Activated naive CD4-positive, alpha-beta T cell treated with anti-CD3 and anti-CD28 coated beads, Interleukin-2, amount 50 U/mL, for 24 hours (primary cell): Measurements from ENCODE around the gene SLCO4A1.

Experiments used
- H3K27ac Mint-ChIP-seq: one replicate; pipeline ENCODE4 v1.8.0; 2021; ENCODE audit warnings: mild to moderate bottlenecking, mixed read lengths
- H3K27me3 Mint-ChIP-seq: one replicate; pipeline ENCODE4 v1.8.0; 2021; ENCODE audit warnings: mixed read lengths
- H3K36me3 Mint-ChIP-seq: one replicate; pipeline ENCODE4 v1.8.0; 2021; ENCODE audit warnings: mixed read lengths
- H3K4me1 Mint-ChIP-seq: one replicate; pipeline ENCODE4 v1.8.0; 2021; ENCODE audit warnings: mixed read lengths
- H3K4me3 Mint-ChIP-seq: one replicate; pipeline ENCODE4 v1.8.0; 2021; ENCODE audit warnings: mild to moderate bottlenecking, mixed read lengths
- H3K9me3 Mint-ChIP-seq: one replicate; pipeline ENCODE4 v1.8.0; 2021; ENCODE audit warnings: mixed read lengths

SLCO4A1 gene, protein sequence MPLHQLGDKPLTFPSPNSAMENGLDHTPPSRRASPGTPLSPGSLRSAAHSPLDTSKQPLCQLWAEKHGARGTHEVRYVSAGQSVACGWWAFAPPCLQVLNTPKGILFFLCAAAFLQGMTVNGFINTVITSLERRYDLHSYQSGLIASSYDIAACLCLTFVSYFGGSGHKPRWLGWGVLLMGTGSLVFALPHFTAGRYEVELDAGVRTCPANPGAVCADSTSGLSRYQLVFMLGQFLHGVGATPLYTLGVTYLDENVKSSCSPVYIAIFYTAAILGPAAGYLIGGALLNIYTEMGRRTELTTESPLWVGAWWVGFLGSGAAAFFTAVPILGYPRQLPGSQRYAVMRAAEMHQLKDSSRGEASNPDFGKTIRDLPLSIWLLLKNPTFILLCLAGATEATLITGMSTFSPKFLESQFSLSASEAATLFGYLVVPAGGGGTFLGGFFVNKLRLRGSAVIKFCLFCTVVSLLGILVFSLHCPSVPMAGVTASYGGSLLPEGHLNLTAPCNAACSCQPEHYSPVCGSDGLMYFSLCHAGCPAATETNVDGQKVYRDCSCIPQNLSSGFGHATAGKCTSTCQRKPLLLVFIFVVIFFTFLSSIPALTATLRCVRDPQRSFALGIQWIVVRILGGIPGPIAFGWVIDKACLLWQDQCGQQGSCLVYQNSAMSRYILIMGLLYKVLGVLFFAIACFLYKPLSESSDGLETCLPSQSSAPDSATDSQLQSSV

DNA sequence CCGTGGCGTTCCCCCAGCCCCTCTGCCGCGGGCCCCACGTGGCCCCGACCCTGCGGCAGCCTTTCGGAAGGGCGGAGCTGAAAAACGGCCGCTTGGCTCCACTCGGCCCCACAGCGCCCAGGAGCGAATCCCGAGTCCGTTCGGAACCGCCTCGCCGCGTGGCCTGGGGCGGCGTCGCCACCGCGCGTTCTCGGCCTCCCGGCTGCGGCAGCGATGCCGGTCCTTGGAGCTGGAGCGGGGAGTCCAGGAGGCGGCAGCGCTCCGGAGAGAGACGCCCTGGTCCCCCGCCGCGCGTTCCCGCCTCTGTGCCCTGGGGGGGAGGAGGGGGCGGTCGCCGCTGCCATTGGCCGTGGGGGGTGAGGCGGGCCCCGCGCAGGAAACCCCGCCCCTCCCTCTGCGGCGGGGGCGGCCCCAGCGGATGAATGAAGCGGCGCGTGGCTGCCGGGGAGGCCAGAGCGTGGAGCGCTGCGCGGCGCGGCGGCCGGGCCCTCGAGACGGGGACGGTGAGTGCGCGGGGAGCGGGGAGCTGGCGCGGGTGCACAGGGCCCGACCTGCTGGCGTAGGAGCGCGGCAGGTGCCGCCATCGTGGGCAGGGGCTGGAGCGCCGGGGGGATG, at the start of gene SLCO4A1:
Gene SLCO4A1, plus strand, starts transcription at position 453 of the 615 bp plus-strand sequence. CDS start 13,952 bp downstream, outside the sequence.
- Mint-ChIP-seq H3K27me3 (no peaks in the 10 kb centered on the region), H3K27ac (peak within 1 kb of the TSS; percentile 72), H3K4me1 (peaks cover 6% of the 10 kb centered on the region), H3K36me3 (no peaks in the 10 kb centered on the region), H3K9me3 (no peaks in the 10 kb centered on the region), H3K4me3 (peak within 1 kb of the TSS; percentile 83)

DNA sequence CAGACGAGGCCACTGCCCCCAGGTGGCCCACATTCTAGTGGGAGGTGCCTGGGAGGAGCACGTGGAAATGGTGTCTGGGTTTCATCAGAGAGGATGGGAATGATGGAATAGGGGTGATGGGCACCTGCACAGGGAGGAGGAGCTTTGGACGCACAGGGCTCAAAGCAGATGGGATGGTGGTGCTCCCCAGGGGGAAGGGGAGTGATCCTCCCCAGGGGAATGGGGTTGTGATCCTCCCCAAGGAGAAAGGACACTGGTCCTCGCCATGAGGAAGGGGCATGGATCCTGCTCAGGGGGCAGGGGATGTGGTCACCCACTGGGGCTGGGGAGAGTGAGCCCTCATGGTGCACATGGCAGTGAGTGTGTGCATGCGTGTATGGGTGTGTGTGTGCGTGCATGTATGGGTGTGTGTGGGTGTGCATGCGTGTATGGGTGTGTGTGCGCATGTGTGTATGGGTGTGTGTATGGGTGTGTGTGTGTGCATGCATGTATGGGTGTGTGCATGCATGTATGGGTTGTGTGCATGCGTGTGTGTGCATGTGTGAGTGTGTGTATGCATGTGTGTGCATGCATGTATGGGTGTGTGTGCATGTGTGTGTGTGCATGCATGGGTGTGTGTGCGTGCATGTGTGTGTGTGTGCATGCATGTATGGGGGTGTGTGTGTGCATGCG, 49.7 kb upstream of the SLCO4A1 start:
- Mint-ChIP-seq H3K27me3 (peaks cover 14% of the 10 kb centered on the region), H3K4me3 (no peak overlapping the region), H3K36me3 (no peaks in the 10 kb centered on the region), H3K4me1 (no peaks in the 10 kb centered on the region), H3K9me3 (no peaks in the 10 kb centered on the region), H3K27ac (no peak overlapping the region)

DNA sequence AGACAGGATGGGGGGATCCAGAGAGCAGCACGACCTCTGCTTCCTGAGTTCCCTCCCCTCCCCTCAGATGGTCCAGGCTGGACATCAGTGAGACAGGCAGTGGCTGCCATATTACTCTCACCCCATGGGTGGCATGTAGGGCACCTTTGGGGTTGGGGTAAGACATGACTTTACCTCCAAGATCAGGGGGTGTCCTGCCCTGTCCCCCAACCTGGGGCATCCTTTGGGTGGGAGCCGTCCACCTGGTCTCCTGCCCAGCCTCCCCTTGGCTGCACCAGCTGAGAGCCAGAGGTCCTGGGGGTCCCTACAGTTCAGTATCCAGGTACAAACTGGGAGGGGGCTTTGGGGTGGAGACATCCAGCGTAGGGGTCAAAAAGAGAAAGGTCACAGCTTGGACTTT, 48.7 kb upstream of the SLCO4A1 start:
- H3K4me3 Mint-ChIP-seq, result no peak overlapping the region
- no peaks in the 10 kb centered on the region for H3K36me3 Mint-ChIP-seq
- no peak overlapping the region for H3K27ac Mint-ChIP-seq
- no peaks in the 10 kb centered on the region for H3K9me3 Mint-ChIP-seq
- no peaks in the 10 kb centered on the region for H3K4me1 Mint-ChIP-seq
- H3K27me3 Mint-ChIP-seq, result peaks cover 14% of the 10 kb centered on the region

DNA sequence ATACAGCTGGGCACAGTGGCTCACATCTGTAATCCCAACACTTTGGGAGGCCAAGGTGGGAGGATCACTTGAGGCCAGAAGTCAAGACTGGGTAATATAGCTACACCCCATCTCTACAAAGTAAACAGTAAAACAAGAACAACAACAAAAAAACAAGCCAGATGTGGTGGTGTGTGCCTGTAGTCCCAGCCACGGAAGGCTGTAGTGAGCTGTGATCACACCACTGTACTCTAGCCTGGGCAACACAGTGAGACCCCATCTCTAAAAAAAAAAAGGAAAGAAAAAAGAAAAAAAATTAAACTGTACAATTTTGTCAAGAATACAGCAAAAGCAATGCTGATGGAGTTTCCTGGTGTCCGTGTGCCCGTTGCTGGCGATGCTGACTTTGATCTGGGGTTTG, 47.2 kb upstream of the SLCO4A1 start:
- H3K27ac Mint-ChIP-seq, result no peak overlapping the region
- no peaks in the 10 kb centered on the region for H3K9me3 Mint-ChIP-seq
- peaks cover 16% of the 10 kb centered on the region for H3K27me3 Mint-ChIP-seq
- H3K36me3 Mint-ChIP-seq, result no peaks in the 10 kb centered on the region
- no peak overlapping the region for H3K4me3 Mint-ChIP-seq
- H3K4me1 Mint-ChIP-seq, result no peaks in the 10 kb centered on the region

GRCh38 chr20:62595491-62595890, 46.8 kb upstream of the SLCO4A1 start:
- H3K27ac Mint-ChIP-seq, result no peak overlapping the region
- H3K9me3 Mint-ChIP-seq, result no peaks in the 10 kb centered on the region
- H3K4me1 Mint-ChIP-seq, result no peaks in the 10 kb centered on the region
- no peak overlapping the region for H3K4me3 Mint-ChIP-seq
- H3K27me3 Mint-ChIP-seq, result peaks cover 16% of the 10 kb centered on the region
- H3K36me3 Mint-ChIP-seq, result no peaks in the 10 kb centered on the region

GRCh38 chr20:62596486-62596885, 45.8 kb upstream of the SLCO4A1 start:
- H3K27ac Mint-ChIP-seq, result no peak overlapping the region
- H3K4me3 Mint-ChIP-seq, result no peak overlapping the region
- H3K4me1 Mint-ChIP-seq, result no peaks in the 10 kb centered on the region
- no peaks in the 10 kb centered on the region for H3K36me3 Mint-ChIP-seq
- peaks cover 16% of the 10 kb centered on the region for H3K27me3 Mint-ChIP-seq
- H3K9me3 Mint-ChIP-seq, result no peaks in the 10 kb centered on the region

DNA sequence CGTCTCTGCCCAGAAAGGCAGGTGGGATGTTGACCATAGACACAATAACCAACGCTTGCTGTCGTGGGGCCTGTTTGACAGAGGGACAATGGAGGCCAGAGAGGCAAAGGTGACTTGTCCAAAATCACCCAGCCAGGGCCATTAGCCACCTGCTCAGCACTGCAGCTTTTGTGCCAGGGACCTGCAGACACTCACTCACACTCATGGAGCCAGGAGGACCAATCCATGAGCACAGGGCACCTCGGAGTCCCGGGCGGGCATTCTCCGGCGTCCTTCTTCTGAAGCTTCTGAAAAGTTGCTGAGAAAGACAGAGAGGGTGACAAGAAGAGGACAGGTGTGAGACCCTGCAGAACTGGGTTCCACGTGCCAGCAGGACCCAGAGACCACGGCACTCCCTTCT, 45.4 kb upstream of the SLCO4A1 start:
- peaks cover 16% of the 10 kb centered on the region for H3K27me3 Mint-ChIP-seq
- no peak overlapping the region for H3K4me3 Mint-ChIP-seq
- H3K4me1 Mint-ChIP-seq, result peaks cover 2% of the 10 kb centered on the region
- H3K9me3 Mint-ChIP-seq, result no peaks in the 10 kb centered on the region
- H3K36me3 Mint-ChIP-seq, result no peaks in the 10 kb centered on the region
- no peak overlapping the region for H3K27ac Mint-ChIP-seq

DNA sequence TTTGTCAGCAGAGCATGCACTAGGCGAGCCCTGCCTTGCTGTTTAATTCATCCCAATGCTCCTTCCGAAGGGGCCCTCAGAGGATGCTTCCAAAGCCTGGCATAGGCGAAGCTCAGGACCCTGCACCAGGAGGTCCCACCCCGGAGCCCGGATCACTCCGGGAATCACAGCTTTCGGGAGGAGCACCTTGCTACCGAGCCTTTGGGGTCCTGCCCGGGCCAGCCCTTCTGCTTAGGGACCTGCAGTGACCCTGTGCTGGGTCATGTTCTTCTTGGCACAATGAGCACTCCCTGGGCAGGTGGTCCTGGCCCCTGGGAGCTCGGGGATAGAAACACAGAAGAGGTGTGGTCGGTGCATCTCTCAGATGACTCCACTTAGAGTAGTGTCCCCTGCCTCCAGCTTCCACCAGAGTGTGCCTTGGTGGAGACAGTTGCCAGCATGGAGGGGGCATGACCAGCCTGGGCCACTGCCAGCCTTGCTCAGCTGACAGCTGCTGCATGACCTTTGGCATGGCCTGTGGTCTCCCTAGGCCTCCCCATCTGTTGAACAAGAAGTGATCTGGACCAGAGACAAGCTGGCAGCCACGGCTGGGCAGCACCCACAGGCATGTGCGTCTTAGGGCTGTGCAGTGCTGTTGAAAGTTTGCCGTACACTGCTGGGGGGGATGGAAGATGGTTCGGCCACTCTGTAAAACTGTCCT, 44.7 kb upstream of the SLCO4A1 start:
- H3K4me1 Mint-ChIP-seq, result peaks cover 8% of the 10 kb centered on the region

DNA sequence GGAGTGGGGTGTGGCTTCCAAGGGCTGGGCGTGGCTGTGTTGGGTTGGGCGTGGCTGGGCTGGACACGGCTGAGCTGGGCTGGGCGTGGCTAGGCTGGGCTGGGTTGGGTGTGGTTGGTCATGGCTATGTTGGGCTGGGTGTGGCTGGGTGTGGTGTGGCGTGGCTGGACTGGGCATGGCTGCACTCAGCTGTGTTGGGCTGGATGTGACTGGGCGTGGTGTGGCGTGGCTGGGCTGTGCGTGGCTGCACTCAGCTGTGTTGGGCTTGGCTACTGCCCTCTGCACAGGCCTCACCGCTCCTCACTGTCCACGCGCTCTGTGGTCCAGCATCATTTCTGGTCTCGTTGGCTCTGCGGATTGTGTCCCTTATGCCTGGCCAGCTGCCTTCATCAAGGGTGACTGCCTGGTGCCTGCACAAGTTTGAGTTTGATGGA, 43.5 kb upstream of the SLCO4A1 start:
- H3K27ac Mint-ChIP-seq, result no peak overlapping the region
- H3K9me3 Mint-ChIP-seq, result no peaks in the 10 kb centered on the region
- peaks cover 15% of the 10 kb centered on the region for H3K27me3 Mint-ChIP-seq
- H3K36me3 Mint-ChIP-seq, result no peaks in the 10 kb centered on the region
- no peak overlapping the region for H3K4me3 Mint-ChIP-seq
- peaks cover 15% of the 10 kb centered on the region for H3K4me1 Mint-ChIP-seq

More for the DNA sequence above, 44.7 kb upstream of the SLCO4A1 start:
- Mint-ChIP-seq H3K27me3 (peaks cover 15% of the 10 kb centered on the region), H3K36me3 (no peaks in the 10 kb centered on the region), H3K9me3 (no peaks in the 10 kb centered on the region), H3K4me3 (no peak overlapping the region), H3K27ac (no peak overlapping the region)

GRCh38 chr20:62599216-62600110, 42.8 kb upstream of the SLCO4A1 start:
- Mint-ChIP-seq H3K4me1 (peaks cover 15% of the 10 kb centered on the region), H3K9me3 (no peaks in the 10 kb centered on the region), H3K27ac (no peak overlapping the region), H3K27me3 (peaks cover 15% of the 10 kb centered on the region), H3K4me3 (no peak overlapping the region), H3K36me3 (no peaks in the 10 kb centered on the region)

DNA sequence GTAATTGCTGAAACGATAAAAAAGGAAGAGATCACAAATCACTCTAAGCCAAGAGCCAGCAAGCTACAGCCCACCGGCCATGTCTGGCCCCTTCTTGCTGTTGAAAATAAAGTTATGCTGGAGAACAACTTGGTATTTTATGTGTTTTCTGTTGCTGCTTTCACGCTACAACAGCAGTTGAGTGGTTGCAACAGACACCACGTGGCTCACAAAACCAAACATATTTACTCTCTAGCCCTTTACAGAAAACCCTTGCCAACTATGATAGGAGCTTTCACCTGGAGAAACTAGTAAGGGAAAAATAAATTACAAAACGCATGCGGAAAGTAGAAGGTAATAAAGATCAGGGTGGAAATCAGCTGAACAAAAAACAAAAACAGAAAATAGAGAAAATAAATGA, 41.1 kb upstream of the SLCO4A1 start:
- H3K4me3 Mint-ChIP-seq, result no peak overlapping the region
- H3K9me3 Mint-ChIP-seq, result no peaks in the 10 kb centered on the region
- no peaks in the 10 kb centered on the region for H3K36me3 Mint-ChIP-seq
- peaks cover 4% of the 10 kb centered on the region for H3K27me3 Mint-ChIP-seq
- peaks cover 15% of the 10 kb centered on the region for H3K4me1 Mint-ChIP-seq
- no peak overlapping the region for H3K27ac Mint-ChIP-seq

DNA sequence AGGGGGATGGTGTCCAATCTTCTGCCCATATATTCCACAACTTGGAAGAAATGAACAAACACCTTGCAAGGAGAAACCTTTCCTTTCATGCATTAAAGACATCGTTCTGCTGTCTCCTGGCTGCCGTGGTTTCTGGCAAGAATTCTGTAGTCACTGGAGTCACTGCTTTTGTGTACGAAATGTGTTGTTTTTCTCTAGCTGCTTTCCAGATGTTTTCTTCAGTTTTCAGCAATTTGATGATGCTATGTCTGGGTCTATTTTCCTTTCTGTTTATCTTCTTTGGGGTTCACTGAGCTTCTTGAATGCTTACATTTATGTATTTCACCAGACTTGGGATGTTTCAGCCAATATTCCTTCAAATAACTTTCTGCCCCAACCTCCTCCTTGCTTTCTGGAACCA, 40.6 kb upstream of the SLCO4A1 start:
- no peaks in the 10 kb centered on the region for H3K36me3 Mint-ChIP-seq
- peak overlapping the region; percentile 87 for H3K27ac Mint-ChIP-seq
- peaks cover 4% of the 10 kb centered on the region for H3K27me3 Mint-ChIP-seq
- peaks cover 15% of the 10 kb centered on the region for H3K4me1 Mint-ChIP-seq
- no peaks in the 10 kb centered on the region for H3K9me3 Mint-ChIP-seq
- no peak overlapping the region for H3K4me3 Mint-ChIP-seq

DNA sequence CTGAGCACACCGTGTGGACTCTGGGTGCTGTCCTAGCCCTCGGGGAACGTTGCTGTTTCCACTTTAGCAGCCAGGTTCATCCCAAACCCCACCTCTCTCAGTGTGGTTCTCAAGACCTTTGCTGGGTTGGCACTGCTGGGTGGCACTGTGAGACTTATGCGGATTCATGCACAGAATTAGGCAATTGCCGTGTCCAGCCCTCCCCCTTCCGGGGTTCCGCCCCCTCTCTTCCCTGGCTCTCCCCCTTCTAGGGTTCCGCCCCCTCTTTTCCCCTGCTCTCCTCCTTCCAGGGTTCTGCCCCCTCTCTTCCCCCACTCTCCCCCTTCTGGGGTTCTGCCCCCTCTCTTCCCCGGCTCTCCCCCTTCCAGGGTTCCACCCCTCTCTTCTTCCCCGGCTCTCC, 39.8 kb upstream of the SLCO4A1 start:
- Mint-ChIP-seq H3K4me3 (peak overlapping the region; percentile 78), H3K9me3 (no peaks in the 10 kb centered on the region), H3K27me3 (peaks cover 2% of the 10 kb centered on the region), H3K27ac (no peak overlapping the region), H3K36me3 (no peaks in the 10 kb centered on the region), H3K4me1 (peaks cover 15% of the 10 kb centered on the region)
